HCT116 (cell line): ENCODE data around the gene NDC1. TPM values are rescaled to one million over a fixed set of nuclear protein-coding genes. Genes with fewer than 3 reads are reported as not detected.

Experiments
- ATAC-seq: fragments of 200-7000 bp; cut with Tn5 transposase; 2 replicates; pipeline ENCODE4 v1.9.1; 2020; ENCODE audit warnings: mild to moderate bottlenecking, moderate library complexity
- BruUV-seq: library from RNA; stranded (reverse); fragments of 400-500 nt; replicated peaks from 2 replicates; lab custom pipeline; 2021; lab: Mats Ljungman, UMichigan
- CTCF ChIA-PET: fragments of 300-600 bp; sonication (Branson Sonifier 250); formaldehyde crosslinking; loops from one replicate; lab custom pipeline; 2021; ENCODE audit warnings: antibody characterized with exemption; lab: Charles Lee
- POLR2A ChIA-PET: fragments of 300-600, 350-600 bp; sonication (Branson Sonifier 250); formaldehyde crosslinking; loops from one replicate; lab custom pipeline; 2021; ENCODE audit warnings: antibody characterized with exemption; lab: Charles Lee
- RAD21 ChIA-PET, 2 experiments: fragments of 300-600 bp; sonication (Branson Sonifier 250); formaldehyde crosslinking; loops; one replicate each; lab custom pipeline; 2023; ENCODE audit warnings: low total read pairs in 2 of 2; ENCODE audit not compliant: uncharacterized antibody in 2 of 2, unreplicated experiment in 2 of 2, low non-redundant PET in 1 of 2; lab: Charles Lee
- DNase-seq: peaks from one replicate; pipeline ENCODE4 v3.0.0-alpha.2; 2010; ENCODE audit warnings: low read depth, low spot score
- H2AFZ ChIP-seq: fragments of 200-600 bp; shearing (Covaris generic), sonication (generic); 2 replicates; pipeline ENCODE4 v1.6.1; 2017; ENCODE audit warnings: low read depth, mixed run types, mixed read lengths, antibody characterized with exemption, low read length; ENCODE audit not compliant: poor library complexity, severe bottlenecking
- H3K27ac ChIP-seq: 2 replicates; pipeline ENCODE4 v1.5.1; 2012; ENCODE audit warnings: low read depth, low read length
- H3K27me3 ChIP-seq: fragments of 200-600 bp; sonication (generic); 2 replicates; pipeline ENCODE4 v1.6.1; 2016; ENCODE audit warnings: mixed run types, low read length, mixed read lengths; ENCODE audit not compliant: insufficient read depth
- H3K36me3 ChIP-seq, 2 experiments: fragments of 200-500 bp in 1 of 2; fragments of 200-600 bp in 1 of 2; sonication (Bioruptor generic) in 1 of 2; sonication (generic) in 1 of 2; 2 replicates each; pipeline versions ENCODE4 v1.5.1 to v1.6.1; 2014 to 2016; ENCODE audit warnings: low read length in 2 of 2, inconsistent platforms in 1 of 2, mixed read lengths in 1 of 2, mixed run types in 1 of 2; ENCODE audit not compliant: insufficient read depth in 2 of 2, control insufficient read depth in 1 of 2
- H3K4me1 ChIP-seq, 2 experiments: fragments of 200-600 bp in 1 of 2; sonication (generic) in 1 of 2; 2 replicates each; pipeline versions ENCODE4 v1.5.1 to v1.6.1; 2012 to 2017; ENCODE audit warnings: low read length in 2 of 2, inconsistent platforms in 1 of 2, mild to moderate bottlenecking in 1 of 2, mixed read lengths in 1 of 2, mixed run types in 1 of 2, moderate library complexity in 1 of 2; ENCODE audit not compliant: insufficient read depth in 2 of 2, control insufficient read depth in 1 of 2
- H3K4me2 ChIP-seq: fragments of 200-600 bp; sonication (generic); 2 replicates; pipeline ENCODE4 v1.6.1; 2017; ENCODE audit warnings: mixed run types, low read length, mixed read lengths
- H3K4me3 ChIP-seq, 2 experiments: fragments of 200-600 bp in 1 of 2; sonication (generic) in 1 of 2; replicated peaks in 1 of 2; 2 replicates each; pipeline ENCODE4 v1.5.1; 2011 to 2016; ENCODE audit warnings: low read length in 2 of 2, control low read depth in 1 of 2, low read depth in 1 of 2, mild to moderate bottlenecking in 1 of 2, mixed read lengths in 1 of 2, mixed run types in 1 of 2
- H3K79me2 ChIP-seq: fragments of 200-600 bp; sonication (generic); 2 replicates; pipeline ENCODE4 v1.6.1; 2017; ENCODE audit warnings: mild to moderate bottlenecking, mixed run types, low read length, moderate library complexity, mixed read lengths; ENCODE audit not compliant: insufficient read depth
- H3K9ac ChIP-seq: fragments of 200-600 bp; sonication (generic); 2 replicates; pipeline ENCODE4 v1.6.1; 2016; ENCODE audit warnings: low read length, mixed read lengths
- H3K9me2 ChIP-seq: fragments of 200-600 bp; sonication (generic), shearing (Covaris generic); 2 replicates; pipeline ENCODE4 v1.6.1; 2017; ENCODE audit warnings: mixed run types, mild to moderate bottlenecking, moderate library complexity; ENCODE audit not compliant: insufficient read depth
- H3K9me3 ChIP-seq, 2 experiments: fragments of 200-500 bp in 1 of 2; fragments of 200-600 bp in 1 of 2; sonication (Bioruptor generic) in 1 of 2; sonication (generic) in 1 of 2; 2 replicates each; pipeline ENCODE4 v1.6.1; 2014 to 2017; ENCODE audit warnings: low read length in 2 of 2, mixed read lengths in 2 of 2, inconsistent platforms in 1 of 2, low read depth in 1 of 2, mild to moderate bottlenecking in 1 of 2, mixed run types in 1 of 2, moderate library complexity in 1 of 2; ENCODE audit not compliant: control insufficient read depth in 1 of 2, insufficient read depth in 1 of 2
- H4K20me1 ChIP-seq: fragments of 200-600 bp; sonication (generic), shearing (Covaris generic); 2 replicates; pipeline ENCODE4 v1.6.1; 2017; ENCODE audit warnings: mixed run types, mild to moderate bottlenecking, moderate library complexity; ENCODE audit not compliant: insufficient read depth
- CBX3 ChIP-seq: IDR thresholded peaks from 2 replicates; pipeline ENCODE4 v1.6.1; 2012; ENCODE audit warnings: low read depth
- CEBPB ChIP-seq: IDR thresholded peaks from 2 replicates; pipeline ENCODE4 v1.6.1; 2012; ENCODE audit warnings: low read depth
- EGR1 ChIP-seq: IDR thresholded peaks from 2 replicates; pipeline ENCODE4 v1.6.1; 2012; ENCODE audit warnings: low read depth
- ELF1 ChIP-seq: IDR thresholded peaks from 2 replicates; pipeline ENCODE4 v1.6.1; 2012; ENCODE audit warnings: low read depth, borderline replicate concordance
- EZH2 ChIP-seq: fragments of 200-600 bp; sonication (generic); IDR thresholded peaks from 2 replicates; pipeline ENCODE4 v1.6.1; 2017; ENCODE audit warnings: antibody characterized with exemption, mixed run types
- POLR2A ChIP-seq: IDR thresholded peaks from 2 replicates; pipeline ENCODE4 v1.7.0; 2011; ENCODE audit warnings: borderline replicate concordance; ENCODE audit not compliant: insufficient read depth, insufficient read length; ENCODE audit errors: extremely low read depth
- POLR2AphosphoS5 ChIP-seq: IDR thresholded peaks from 2 replicates; pipeline ENCODE4 v1.6.1; 2011; ENCODE audit warnings: mild to moderate bottlenecking, low read depth, low read length, moderate library complexity
- RAD21 ChIP-seq: IDR thresholded peaks from 2 replicates; pipeline ENCODE4 v1.6.1; 2012; ENCODE audit warnings: low read depth, mild to moderate bottlenecking
- SP1 ChIP-seq: IDR thresholded peaks from 2 replicates; pipeline ENCODE4 v1.6.1; 2012; ENCODE audit warnings: low read depth
- SRF ChIP-seq: IDR thresholded peaks from 2 replicates; pipeline ENCODE4 v1.6.1; 2012; ENCODE audit warnings: low read depth
- TCF7L2 ChIP-seq: IDR thresholded peaks from 2 replicates; pipeline ENCODE4 v1.7.0; 2011; ENCODE audit warnings: borderline replicate concordance, inconsistent platforms; ENCODE audit not compliant: insufficient read depth, insufficient read length; ENCODE audit errors: extremely low read depth
- YY1 ChIP-seq: IDR thresholded peaks from 2 replicates; pipeline ENCODE4 v1.6.1; 2011; ENCODE audit warnings: low read length, low read depth, moderate library complexity, mild to moderate bottlenecking; ENCODE audit not compliant: insufficient replicate concordance; ENCODE audit errors: extremely low read depth
- ZFX ChIP-seq: fragments of 450-650 bp; IDR thresholded peaks from 2 replicates; pipeline ENCODE4 v1.6.1; 2017
- ZNF274 ChIP-seq: fragments of 200-500 bp; sonication (Bioruptor generic); IDR thresholded peaks from 2 replicates; pipeline ENCODE4 v1.6.1; 2014; ENCODE audit warnings: mild to moderate bottlenecking, low read depth, low read length, inconsistent platforms
- intact Hi-C: fragments of 100-400 bp; cut with micrococcal nuclease; formaldehyde crosslinking; loops from 2 replicates; pipeline ENCODE4 v1.10.0; 2022
- total RNA-seq: library from RNA; stranded (reverse); gene quantifications from one replicate; pipeline ENCODE4 v1.2.1, GENCODE V29; 2021; ENCODE audit not compliant: unreplicated experiment
- TF ChIP-seq, protein P1 (sequence below), 3 experiments: fragments of 200-600 bp in 1 of 3; sonication (generic) in 1 of 3; IDR thresholded peaks in 2 of 3; conservative IDR thresholded peaks in 1 of 3; 2 replicates each; pipeline ENCODE4 v1.5.1; 2012 to 2017; ENCODE audit warnings: low read depth in 2 of 3, low read length in 2 of 3, antibody characterized with exemption in 1 of 3, borderline replicate concordance in 1 of 3, control low read depth in 1 of 3, mild to moderate bottlenecking in 1 of 3, mixed read lengths in 1 of 3, mixed run types in 1 of 3, moderate library complexity in 1 of 3; ENCODE audit not compliant: insufficient read depth in 1 of 3
- TF ChIP-seq, protein P2 (sequence below): IDR thresholded peaks from 2 replicates; pipeline ENCODE4 v1.6.1; 2012

The NDC1 gene
- total RNA-seq, 1 experiment from 2014 or later, result 54.7 TPM

DNA sequence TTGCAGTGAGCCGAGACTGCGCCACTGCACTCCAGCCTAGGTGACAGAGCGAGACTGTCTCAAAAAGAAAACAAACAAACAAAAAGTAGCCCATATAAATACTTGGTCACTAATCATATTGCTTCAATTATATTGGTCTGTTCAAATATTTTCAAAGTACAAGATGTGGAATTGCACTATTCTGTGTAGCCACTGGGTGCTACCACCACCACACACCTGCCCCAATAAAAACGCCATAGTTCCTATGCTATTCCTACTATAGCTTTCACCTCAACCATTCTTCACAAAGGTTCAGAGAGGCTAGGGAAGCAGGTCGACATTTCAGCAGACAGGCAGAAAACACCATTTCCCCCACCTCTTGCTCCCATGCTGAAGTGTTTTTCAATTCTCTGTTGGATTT lies 16.7 kb downstream of the NDC1 start:
- ChIA-PET CTCF (interaction anchor here (1.8 kb wide), 1 partner anchor 10 kb away, joined by 7 read pairs; no protein-coding TSS in a partner anchor), POLR2A (no interaction called here), RAD21 (no interaction called here)
- Histone ChIP-seq H3K9me2 (no peaks in the 10 kb centered on the region), H4K20me1 (peaks cover 6% of the 10 kb centered on the region; the same call in 1 of the 2 replicates), H2AFZ (no peak overlapping the region), H3K9me3 (no peaks in the 10 kb centered on the region), H3K4me1 (no peaks in the 10 kb centered on the region), H3K4me3 (no peak overlapping the region), H3K36me3 (peaks cover 29 to 30% of the 10 kb centered on the region in 2 experiments), H3K27me3 (no peaks in the 10 kb centered on the region), H3K4me2 (no peak overlapping the region), H3K79me2 (peaks cover 76% of the 10 kb centered on the region), H3K27ac (no peak overlapping the region), H3K9ac (no peak overlapping the region)
- BruUV-seq, result no TSS peak
- DNase-seq, result no peak
- no peak for TF ChIP-seq TCF7L2
- TF ChIP-seq SRF, result no peak
- TF ChIP-seq EGR1, result no peak
- TF ChIP-seq EZH2, result no peak
- no peak for TF ChIP-seq CEBPB
- no peak for TF ChIP-seq POLR2AphosphoS5
- TF ChIP-seq, protein P1, sequence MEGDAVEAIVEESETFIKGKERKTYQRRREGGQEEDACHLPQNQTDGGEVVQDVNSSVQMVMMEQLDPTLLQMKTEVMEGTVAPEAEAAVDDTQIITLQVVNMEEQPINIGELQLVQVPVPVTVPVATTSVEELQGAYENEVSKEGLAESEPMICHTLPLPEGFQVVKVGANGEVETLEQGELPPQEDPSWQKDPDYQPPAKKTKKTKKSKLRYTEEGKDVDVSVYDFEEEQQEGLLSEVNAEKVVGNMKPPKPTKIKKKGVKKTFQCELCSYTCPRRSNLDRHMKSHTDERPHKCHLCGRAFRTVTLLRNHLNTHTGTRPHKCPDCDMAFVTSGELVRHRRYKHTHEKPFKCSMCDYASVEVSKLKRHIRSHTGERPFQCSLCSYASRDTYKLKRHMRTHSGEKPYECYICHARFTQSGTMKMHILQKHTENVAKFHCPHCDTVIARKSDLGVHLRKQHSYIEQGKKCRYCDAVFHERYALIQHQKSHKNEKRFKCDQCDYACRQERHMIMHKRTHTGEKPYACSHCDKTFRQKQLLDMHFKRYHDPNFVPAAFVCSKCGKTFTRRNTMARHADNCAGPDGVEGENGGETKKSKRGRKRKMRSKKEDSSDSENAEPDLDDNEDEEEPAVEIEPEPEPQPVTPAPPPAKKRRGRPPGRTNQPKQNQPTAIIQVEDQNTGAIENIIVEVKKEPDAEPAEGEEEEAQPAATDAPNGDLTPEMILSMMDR (IDR thresholded peaks at IDR 0.05 in 2 of 3, conservative IDR thresholded peaks at IDR 0.05 in 1 of 3; ENCODE audit: borderline replicate concordance in 1 of 3, insufficient read depth in 1 of 3, low read depth in 2 of 3, low read length in 2 of 3), result peak in 2 of 3 experiments; percentile 17 to 44; a peak in 2 of 6 replicates
- ATAC-seq, result peak; percentile 71
- intact Hi-C loops, result no loop called here

DNA sequence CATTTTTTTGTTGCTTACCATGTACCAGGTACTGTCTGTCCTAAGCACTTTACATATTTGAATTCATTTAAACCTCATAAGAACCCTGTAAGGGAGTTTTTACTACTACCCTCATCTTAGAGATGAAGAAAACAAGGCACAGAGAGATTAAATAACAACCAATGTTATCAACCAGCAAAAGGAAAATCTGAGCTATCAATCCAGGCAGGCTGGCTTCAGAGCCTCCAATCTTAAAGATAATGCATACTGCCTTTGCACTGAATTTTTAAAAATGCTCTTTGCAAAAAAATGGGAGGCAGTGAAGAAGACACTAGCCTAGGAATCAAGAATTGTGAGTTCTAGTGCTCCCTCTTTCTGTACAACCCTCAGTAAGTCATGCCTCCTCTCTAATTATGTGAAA lies 18.7 kb downstream of the NDC1 start:
- H3K4me2 ChIP-seq, result no peak overlapping the region
- H3K9ac ChIP-seq, result no peak overlapping the region
- peaks cover 83% of the 10 kb centered on the region for H3K79me2 ChIP-seq
- H3K27me3 ChIP-seq, result no peaks in the 10 kb centered on the region
- H4K20me1 ChIP-seq, result peaks cover 6% of the 10 kb centered on the region; the same call in 1 of the 2 replicates
- intact Hi-C loops, result loop anchor here (10.0 kb wide), 1 partner anchor 335 kb away; no protein-coding TSS in a partner anchor
- CTCF ChIA-PET, result interaction anchor here (0.6 to 1.0 kb wide), 2 partner anchors 9 to 59 kb away, joined by 3 to 4 read pairs; no protein-coding TSS in a partner anchor
- POLR2A ChIA-PET, result no interaction called here
- no peaks in the 10 kb centered on the region for H3K9me2 ChIP-seq
- ATAC-seq (no peak), DNase-seq (no peak)
- no TSS peak for BruUV-seq
- no peak overlapping the region for H3K27ac ChIP-seq
- H3K4me1 ChIP-seq, result no peaks in the 10 kb centered on the region
- peaks cover 15 to 29% of the 10 kb centered on the region in 2 experiments; a peak in 3 of 4 replicates for H3K36me3 ChIP-seq
- RAD21 ChIA-PET, result no interaction called here
- H2AFZ ChIP-seq, result no peak overlapping the region
- no peak overlapping the region for H3K4me3 ChIP-seq
- H3K9me3 ChIP-seq, result no peaks in the 10 kb centered on the region
- TF ChIP-seq CBX3 (no peak), POLR2AphosphoS5 (no peak), ZFX (no peak), POLR2A (no peak), ELF1 (no peak), SP1 (no peak), RAD21 (no peak), TCF7L2 (no peak), ZNF274 (no peak), YY1 (no peak), EGR1 (no peak), SRF (no peak)
- TF ChIP-seq, protein P1 (IDR thresholded peaks at IDR 0.05 in 2 of 3, conservative IDR thresholded peaks at IDR 0.05 in 1 of 3; ENCODE audit: borderline replicate concordance in 1 of 3, insufficient read depth in 1 of 3, low read depth in 2 of 3, low read length in 2 of 3), result no peak
- TF ChIP-seq, protein P2, sequence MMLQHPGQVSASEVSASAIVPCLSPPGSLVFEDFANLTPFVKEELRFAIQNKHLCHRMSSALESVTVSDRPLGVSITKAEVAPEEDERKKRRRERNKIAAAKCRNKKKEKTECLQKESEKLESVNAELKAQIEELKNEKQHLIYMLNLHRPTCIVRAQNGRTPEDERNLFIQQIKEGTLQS, result no peak
